GM18517 (cell line): ENCODE data around the gene MED16.

Experiments used
- ATAC-seq: cut with Tn5 transposase; IDR thresholded peaks from one replicate; pipeline ENCODE4 v1.9.1; 2021; ENCODE audit warnings: mild to moderate bottlenecking, moderate library complexity; ENCODE audit not compliant: unreplicated experiment

The MED16 gene

GRCh38 chr19:928471-929202 lies 35.6 kb upstream of the MED16 start:
- no peak for ATAC-seq

- ATAC-seq = no peak
These were observed 34.9 kb upstream of the MED16 start for GRCh38 chr19:927780-928401.

- ATAC-seq = no peak
These were observed 34.4 kb upstream of the MED16 start for GRCh38 chr19:927351-927779.

- no peak for ATAC-seq
These were observed 33.8 kb upstream of the MED16 start for GRCh38 chr19:926589-927350.

- ATAC-seq = no peak
These were observed 33.3 kb upstream of the MED16 start for GRCh38 chr19:926323-926588.

GRCh38 chr19:925526-926322 lies 32.7 kb upstream of the MED16 start, which contains the start of gene ARID3A:
Gene ARID3A (plus strand): TSS chr19:926035. CDS start chr19:929529, 3,494 bp downstream.
- peak; percentile 54 for ATAC-seq

GRCh38 chr19:925087-925525 lies 32.1 kb upstream of the MED16 start:
- peak; percentile 41 for ATAC-seq

GRCh38 chr19:924553-925086 lies 31.6 kb upstream of the MED16 start:
- no peak for ATAC-seq

GRCh38 chr19:920051-920864 lies 27.3 kb upstream of the MED16 start:
- ATAC-seq = no peak

GRCh38 chr19:919199-920050 lies 26.4 kb upstream of the MED16 start:
- ATAC-seq = no peak

- no peak for ATAC-seq
These were observed 25.7 kb upstream of the MED16 start for GRCh38 chr19:918481-919198.

GRCh38 chr19:918152-918437 lies 25.1 kb upstream of the MED16 start:
- ATAC-seq = no peak

GRCh38 chr19:917323-918151 lies 24.6 kb upstream of the MED16 start, which contains the start of gene KISS1R:
Gene KISS1R (plus strand): TSS chr19:917333. CDS start chr19:917503, 170 bp downstream.
- ATAC-seq = no peak

- ATAC-seq = no peak
These were observed 23.8 kb upstream of the MED16 start for GRCh38 chr19:916645-917322.

GRCh38 chr19:913080-913748 lies 20.2 kb upstream of the MED16 start, which contains the start of gene R3HDM4:
Gene R3HDM4 (minus strand): TSS chr19:913219. CDS start chr19:913157, 62 bp downstream.
- ATAC-seq = no peak
